Measurements from ENCODE around the gene TYW1B.
"Not testable (repeated sequence)": the region's sequence is repeated elsewhere in the genome, so short reads cannot be mapped to it uniquely, and the experiment has no call there.

GRCh38 chr7:72837291-72837690 lies 9.3 kb upstream of the TYW1B start:
- TF ChIP-seq CTCF (IDR thresholded peaks at IDR 0.05; ENCODE audit: insufficient read depth, low read length); REST (IDR thresholded peaks at IDR 0.05; ENCODE audit: insufficient replicate concordance, low read depth); GABPA (IDR thresholded peaks at IDR 0.05; ENCODE audit: low read depth): not testable (repeated sequence)

Measured in HL-60 (cell line).